SH-SY5Y (cell line): ENCODE data around the gene HDAC10.

Experiments used
- GATA2 ChIP-seq: IDR thresholded peaks from 2 replicates; pipeline ENCODE4 v1.6.1; 2011; ENCODE audit warnings: mild to moderate bottlenecking, low read depth, low read length
- GATA3 ChIP-seq: IDR thresholded peaks from 2 replicates; pipeline ENCODE4 v1.6.1; 2011; ENCODE audit warnings: low read depth, mild to moderate bottlenecking, low read length, moderate library complexity

Gene HDAC10

GRCh38 chr22:50250555-50251476 is at the start of gene HDAC10:
Gene HDAC10 (minus strand): TSS chr22:50251265. CDS start chr22:50251032, 233 bp downstream.
- TF ChIP-seq GATA3 (no peak), GATA2 (no peak)

- TF ChIP-seq GATA3 (no peak), GATA2 (no peak)
These were observed 49.7 kb upstream of the HDAC10 start for GRCh38 chr22:50300620-50301257.

- TF ChIP-seq GATA2 (no peak), GATA3 (no peak)
These were observed 48.9 kb upstream of the HDAC10 start for GRCh38 chr22:50299785-50300619.

GRCh38 chr22:50298937-50299784 is 48.1 kb upstream of the HDAC10 start:
- TF ChIP-seq GATA2, result no peak
- no peak for TF ChIP-seq GATA3

GRCh38 chr22:50298266-50298637 is 47.2 kb upstream of the HDAC10 start:
- TF ChIP-seq GATA3, result no peak
- TF ChIP-seq GATA2, result no peak

DNA sequence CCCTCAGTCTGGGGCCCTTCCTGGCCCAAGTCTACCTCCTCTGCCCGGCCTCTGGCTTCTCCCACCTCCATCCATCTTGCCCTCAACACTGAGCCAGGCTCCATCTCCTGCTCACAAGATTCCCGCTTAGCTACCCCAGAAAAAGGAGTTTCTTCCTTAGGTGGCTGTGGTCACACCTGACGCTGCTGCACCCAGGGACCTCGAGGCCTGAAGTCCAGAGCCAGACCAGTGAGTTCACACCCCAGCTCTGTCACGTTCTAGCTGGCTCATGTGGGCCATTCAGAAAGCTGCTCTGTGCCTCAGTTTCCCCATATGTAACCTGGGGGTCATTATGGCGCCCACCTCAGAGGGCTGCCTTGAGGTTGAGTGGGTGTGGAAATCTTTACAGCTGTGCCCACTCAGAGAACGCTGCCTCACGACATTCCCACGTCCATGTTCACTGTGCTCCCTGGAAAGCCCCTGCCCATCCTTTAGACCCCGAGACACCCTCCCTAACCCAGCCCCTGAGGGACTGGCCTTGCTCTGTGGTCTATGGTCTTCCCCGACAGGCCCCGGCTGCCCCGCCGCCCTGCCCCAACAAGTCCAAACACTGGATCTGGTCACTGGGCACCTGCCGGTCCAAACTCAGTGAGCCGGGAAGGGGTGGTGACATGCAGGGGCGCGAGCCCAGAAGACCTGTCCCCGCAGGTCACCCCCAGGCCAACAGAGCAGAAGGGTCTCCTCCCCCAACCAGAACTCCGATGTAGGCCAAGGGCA is 46.6 kb upstream of the HDAC10 start:
- no peak for TF ChIP-seq GATA3
- no peak for TF ChIP-seq GATA2

- TF ChIP-seq GATA3 (no peak), GATA2 (no peak)
These were observed 45.8 kb upstream of the HDAC10 start for GRCh38 chr22:50296658-50297490.

DNA sequence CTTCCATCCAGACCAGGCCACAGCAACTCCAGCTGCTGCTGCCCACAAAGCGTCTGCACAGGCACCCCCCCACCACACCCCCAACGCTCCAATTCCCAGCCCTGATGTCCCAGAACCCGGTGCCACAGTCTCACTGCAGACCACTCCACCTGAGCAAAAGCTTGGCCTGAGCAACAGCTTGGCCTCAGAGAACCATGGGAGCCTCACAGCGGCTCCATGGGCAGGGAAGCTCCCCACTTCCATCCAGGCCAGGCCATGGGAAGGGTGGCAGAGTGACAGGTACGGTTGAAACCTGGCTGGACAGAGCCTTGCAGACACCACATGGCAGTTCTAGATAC is 43.2 kb upstream of the HDAC10 start:
- no peak for TF ChIP-seq GATA3
- TF ChIP-seq GATA2, result no peak

DNA sequence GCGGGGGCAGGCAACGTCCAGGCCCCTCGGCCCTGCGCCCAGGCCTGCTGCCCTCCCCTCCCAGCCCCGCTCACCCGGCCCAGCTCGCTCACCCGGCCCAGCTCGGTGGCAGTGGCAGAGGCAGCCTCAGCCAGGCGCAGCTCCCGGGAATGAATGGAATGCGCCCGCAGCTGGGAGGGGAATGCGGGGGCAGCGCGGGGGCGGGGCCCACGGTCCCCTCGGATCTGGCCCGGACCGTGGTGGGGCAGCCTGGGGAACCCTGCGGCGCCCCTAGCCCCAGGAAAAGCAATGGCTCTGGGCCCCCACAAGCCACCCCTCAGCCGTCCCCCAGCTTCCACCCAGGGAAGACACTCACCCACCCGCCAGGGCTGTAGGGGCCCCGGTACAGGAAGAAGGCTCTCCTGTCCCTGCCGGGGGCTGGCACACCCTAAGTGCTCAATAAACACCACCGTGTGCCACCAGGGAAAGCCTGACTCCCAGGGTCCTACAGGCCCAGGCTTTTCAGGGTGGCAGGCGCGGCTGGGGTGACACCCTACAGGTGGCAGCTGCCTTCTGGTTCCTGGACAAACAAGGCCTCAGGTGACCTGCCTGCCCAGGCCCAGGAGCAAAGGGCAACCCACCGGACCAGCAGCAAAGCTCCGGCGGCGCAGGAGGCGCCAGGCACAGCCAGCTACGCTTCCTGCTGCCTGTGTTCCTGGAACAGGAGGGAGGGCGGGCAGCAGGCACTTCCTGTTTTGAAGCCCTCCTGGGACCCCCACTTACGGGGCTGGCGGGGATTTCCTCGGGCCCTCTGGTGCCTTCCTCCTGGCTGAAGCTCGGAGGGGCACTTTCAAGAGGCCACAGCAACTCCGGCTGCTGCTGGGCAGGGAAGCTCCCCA is 42.6 kb upstream of the HDAC10 start:
- TF ChIP-seq GATA3, result no peak
- no peak for TF ChIP-seq GATA2

DNA sequence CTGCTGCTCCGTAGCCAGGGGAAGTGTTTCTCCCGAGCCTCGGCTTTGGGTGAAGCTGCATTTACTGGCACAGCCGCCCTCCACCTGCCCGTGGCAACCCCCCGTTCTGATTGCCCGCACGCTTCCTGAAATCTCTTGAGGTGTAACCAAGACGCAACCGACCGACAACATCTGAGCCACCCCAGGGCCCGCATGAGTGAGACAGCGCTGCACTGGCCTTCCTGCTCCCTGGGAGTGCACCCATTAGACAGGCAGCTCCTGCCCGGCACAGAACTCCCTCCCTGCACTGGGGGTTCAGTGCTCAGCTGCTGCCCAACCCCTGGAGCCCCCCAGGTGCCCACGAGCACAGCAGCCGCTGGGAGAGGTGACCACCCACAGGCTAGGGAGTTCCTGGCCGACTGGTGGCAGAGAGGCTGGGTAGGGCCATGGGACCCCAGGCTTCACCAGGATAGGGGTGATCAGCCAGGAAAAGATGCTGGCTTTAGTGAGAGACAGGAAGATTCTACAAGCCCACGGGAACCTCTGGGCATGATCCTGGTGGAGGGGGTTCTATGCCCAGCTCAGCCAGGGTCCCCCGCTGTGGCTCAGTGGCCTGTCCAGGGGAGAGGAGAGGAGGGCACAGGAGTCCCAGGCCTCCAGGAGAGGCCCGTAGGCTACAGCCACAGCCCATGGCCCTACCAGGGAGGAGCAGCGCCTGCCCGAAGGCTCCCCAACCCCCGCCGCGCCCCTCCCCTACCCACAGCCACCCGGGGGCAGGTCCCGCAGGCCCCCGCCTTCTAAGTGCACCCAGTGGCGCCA is 41.8 kb upstream of the HDAC10 start:
- no peak for TF ChIP-seq GATA3
- TF ChIP-seq GATA2, result no peak

GRCh38 chr22:50289942-50290630 is 39.0 kb upstream of the HDAC10 start:
- TF ChIP-seq GATA2, result no peak
- TF ChIP-seq GATA3, result no peak
